GM23338 (cell line): Measurements from ENCODE around the gene ALMS1. TPM values are rescaled to one million over a fixed set of nuclear protein-coding genes. Genes with fewer than 3 reads are reported as not detected.

Experiments used
- ATAC-seq: fragments of 200-7000 bp; cut with Tn5 transposase; 3 replicates; pipeline ENCODE4 v1.9.1; 2020
- DNase-seq: peaks from one replicate; pipeline ENCODE4 v3.0.0-alpha.2; 2015; ENCODE audit warnings: low spot score
- H2AFZ ChIP-seq: fragments of 200-600 bp; sonication (generic); 2 replicates; pipeline ENCODE4 v1.8.0; 2016; ENCODE audit warnings: antibody characterized with exemption, mild to moderate bottlenecking, moderate library complexity
- H3F3A ChIP-seq: fragments of 200-600 bp; sonication (generic); replicated peaks from 2 replicates; pipeline ENCODE4 v1.8.0; 2017; ENCODE audit warnings: antibody characterized with exemption, mixed run types, low read depth
- H3K27ac ChIP-seq: fragments of 200-600 bp; sonication (generic); 2 replicates; pipeline ENCODE4 v1.6.1; 2016; ENCODE audit warnings: low read depth
- H3K27me3 ChIP-seq: fragments of 200-600 bp; sonication (generic); 2 replicates; pipeline ENCODE4 v1.8.0; 2016; ENCODE audit warnings: mild to moderate bottlenecking, mixed run types, moderate library complexity; ENCODE audit not compliant: insufficient read depth
- H3K36me3 ChIP-seq: fragments of 200-600 bp; sonication (generic); 2 replicates; pipeline ENCODE4 v1.8.0; 2016; ENCODE audit warnings: mild to moderate bottlenecking; ENCODE audit not compliant: insufficient read depth
- H3K4me1 ChIP-seq: fragments of 200-600 bp; sonication (generic); 2 replicates; pipeline ENCODE4 v1.8.0; 2016; ENCODE audit warnings: mild to moderate bottlenecking, moderate library complexity; ENCODE audit not compliant: insufficient read depth
- H3K4me2 ChIP-seq: fragments of 200-600 bp; sonication (generic); 2 replicates; pipeline ENCODE4 v1.7.1; 2017; ENCODE audit warnings: mixed run types
- H3K4me3 ChIP-seq: fragments of 200-600 bp; sonication (generic); 2 replicates; pipeline ENCODE4 v1.6.1; 2016; ENCODE audit warnings: mixed run types
- H3K79me2 ChIP-seq: fragments of 200-600 bp; sonication (generic); replicated peaks from 2 replicates; pipeline ENCODE4 v1.8.0; 2017; ENCODE audit warnings: mild to moderate bottlenecking; ENCODE audit not compliant: insufficient read depth
- H3K9me2 ChIP-seq: fragments of 200-600 bp; sonication (generic); 2 replicates; pipeline ENCODE4 v1.8.0; 2017; ENCODE audit not compliant: insufficient read depth
- H4K20me1 ChIP-seq: fragments of 200-600 bp; sonication (generic); replicated peaks from 2 replicates; pipeline ENCODE4 v1.8.0; 2017; ENCODE audit warnings: mild to moderate bottlenecking; ENCODE audit not compliant: insufficient read depth
- H3K27ac Mint-ChIP-seq: 2 replicates; pipeline ENCODE4 v1.8.0; 2020; ENCODE audit warnings: inconsistent platforms, mild to moderate bottlenecking, moderate library complexity, mixed read lengths
- H3K27me3 Mint-ChIP-seq: 3 replicates; pipeline ENCODE4 v1.8.0; 2022; ENCODE audit warnings: low read depth, mild to moderate bottlenecking, moderate library complexity, mixed read lengths, inconsistent platforms; ENCODE audit not compliant: insufficient read depth, poor library complexity
- H3K36me3 Mint-ChIP-seq: 3 replicates; pipeline ENCODE4 v1.8.0; 2021; ENCODE audit warnings: low read depth, mild to moderate bottlenecking, inconsistent platforms, moderate library complexity, mixed read lengths
- H3K4me1 Mint-ChIP-seq: 3 replicates; pipeline ENCODE4 v1.8.0; 2020; ENCODE audit warnings: mild to moderate bottlenecking, inconsistent platforms, mixed read lengths
- H3K4me3 Mint-ChIP-seq: 3 replicates; pipeline ENCODE4 v1.8.0; 2021; ENCODE audit warnings: moderate library complexity, mild to moderate bottlenecking, inconsistent platforms, mixed read lengths
- H3K9me3 Mint-ChIP-seq: 3 replicates; pipeline ENCODE4 v1.8.0; 2020; ENCODE audit warnings: moderate library complexity, mild to moderate bottlenecking, inconsistent platforms, mixed read lengths
- CREB1 ChIP-seq: fragments of 250-450 bp; sonication (Bioruptor Pico); IDR thresholded peaks from 2 replicates; pipeline ENCODE4 v1.5.0; 2020; ENCODE audit warnings: low read depth, mild to moderate bottlenecking, moderate library complexity
- ETS1 ChIP-seq: IDR thresholded peaks from 2 replicates; pipeline ENCODE4 v1.6.1; 2016; ENCODE audit warnings: antibody characterized with exemption
- EZH2phosphoT487 ChIP-seq: fragments of 200-600 bp; sonication (generic); IDR thresholded peaks from one replicate; pipeline ENCODE4 v1.8.1; 2018; ENCODE audit warnings: antibody characterized with exemption; ENCODE audit not compliant: unreplicated experiment
- JUNB ChIP-seq: IDR thresholded peaks from one replicate; pipeline ENCODE4 v1.6.1; 2016; ENCODE audit warnings: antibody characterized with exemption; ENCODE audit not compliant: unreplicated experiment
- NANOG ChIP-seq: IDR thresholded peaks from 2 replicates; pipeline ENCODE4 v1.6.1; 2016; ENCODE audit warnings: antibody characterized with exemption, borderline replicate concordance
- STAT1 ChIP-seq: IDR thresholded peaks from one replicate; pipeline ENCODE4 v1.6.1; 2016; ENCODE audit warnings: antibody characterized with exemption; ENCODE audit not compliant: unreplicated experiment
- ZNF114 ChIP-seq: fragments of 250-450 bp; sonication (Bioruptor Pico); IDR thresholded peaks from 2 replicates; pipeline ENCODE4 v1.5.0; 2020; ENCODE audit warnings: mild to moderate bottlenecking, moderate library complexity
- ZNF331 ChIP-seq: fragments of 250-450 bp; sonication (Bioruptor Pico); IDR thresholded peaks from 2 replicates; pipeline ENCODE4 v1.5.0; 2020; ENCODE audit warnings: low read depth, mild to moderate bottlenecking, moderate library complexity
- ZNF462 ChIP-seq: fragments of 250-450 bp; sonication (Bioruptor Pico); IDR thresholded peaks from 2 replicates; pipeline ENCODE4 v1.5.0; 2020; ENCODE audit warnings: mild to moderate bottlenecking, moderate library complexity
- polyA plus RNA-seq: library from polyadenylated mRNA; unstranded; fragments of >200 nt; fragmentation: Nextera tagmentation; extraction: Ambion mirVana; gene quantifications from 2 replicates; pipeline ENCODE4 v1.2.1, GENCODE V29; 2016
- total RNA-seq: library from RNA; depleted of rRNA; stranded (reverse); fragments of >200 nt; shearing (Covaris generic); gene quantifications from 2 replicates; pipeline ENCODE4 v1.2.3, GENCODE V29; 2014

The ALMS1 gene
- total and polyA plus RNA-seq, 2 experiments from 2014 or later, result 38.8 to 65.7 TPM

GRCh38 chr2:73593680-73594079 lies 208.0 kb downstream of the ALMS1 start (continued):
- TF ChIP-seq ZNF462 (CRISPR knock-in tag), result no peak
- TF ChIP-seq ZNF114 (CRISPR knock-in tag), result no peak
- no peak for TF ChIP-seq NANOG
- TF ChIP-seq STAT1, result no peak
- no peak for TF ChIP-seq EZH2phosphoT487
- no peak for TF ChIP-seq CREB1 (CRISPR knock-in tag)

- no peaks in the 10 kb centered on the region for H3F3A ChIP-seq
- H3K9me2 ChIP-seq, result no peaks in the 10 kb centered on the region
- H3K36me3 ChIP-seq, result no peaks in the 10 kb centered on the region
- H3K27ac ChIP-seq, result no peak overlapping the region
- no peak overlapping the region for H3K4me2 ChIP-seq
- DNase-seq (no peak), ATAC-seq (no peak)
- H3K9me3 Mint-ChIP-seq, result peaks cover 5% of the 10 kb centered on the region; the same call in 1 of the 3 replicates
- no peak overlapping the region for H3K27ac Mint-ChIP-seq
- H3K27me3 ChIP-seq, result no peaks in the 10 kb centered on the region
- no peak overlapping the region for H3K4me3 ChIP-seq
- no peak overlapping the region for H2AFZ ChIP-seq
- 0 out of 2 replicates have a peak, but pooled peaks cover 3% of the 10 kb centered on the region for H4K20me1 ChIP-seq
- H3K79me2 ChIP-seq, result no peaks in the 10 kb centered on the region
- peaks cover 8% of the 10 kb centered on the region; the same call in 2 of the 3 replicates for H3K36me3 Mint-ChIP-seq
- H3K4me1 Mint-ChIP-seq, result no peaks in the 10 kb centered on the region
- H3K4me1 ChIP-seq, result no peaks in the 10 kb centered on the region
- no peak overlapping the region for H3K4me3 Mint-ChIP-seq
- H3K27me3 Mint-ChIP-seq, result peaks cover 2% of the 10 kb centered on the region
- TF ChIP-seq ZNF462 (CRISPR knock-in tag), result no peak
- no peak for TF ChIP-seq ETS1
- TF ChIP-seq ZNF331 (CRISPR knock-in tag), result no peak
- TF ChIP-seq JUNB, result no peak
- TF ChIP-seq STAT1, result no peak
- no peak for TF ChIP-seq ZNF114 (CRISPR knock-in tag)
- TF ChIP-seq EZH2phosphoT487, result no peak
Measured at GRCh38 chr2:73594251-73594650, 208.6 kb downstream of the ALMS1 start.
